Stimulated activated CD4-positive, alpha-beta T cell treated with anti-CD3 and anti-CD28 coated beads, Interleukin-15, amount 100 ng/mL, for 1 hour (primary cell): ENCODE measurements around the gene EFCAB14.
"Not testable (repeated sequence)": the region's sequence is repeated elsewhere in the genome, so short reads cannot be mapped to it uniquely, and the experiment has no call there.

Source experiments
- DNase-seq, 2 donors: peaks; one replicate each; pipeline ENCODE4 v3.0.0-alpha.2; 2020; ENCODE audit warnings: low read depth in 1 of 2, low spot score in 1 of 2

The EFCAB14 gene

GRCh38 chr1:46686255-46686654 lies 32.7 kb downstream of the EFCAB14 start:
- DNase-seq: no peak

GRCh38 chr1:46684670-46685069 lies 34.2 kb downstream of the EFCAB14 start:
- no peak for DNase-seq

GRCh38 chr1:46682064-46682463 lies 36.9 kb downstream of the EFCAB14 start:
- DNase-seq: no peak

- DNase-seq: no peak
Observed at GRCh38 chr1:46681333-46682034, 37.4 kb downstream of the EFCAB14 start.

GRCh38 chr1:46679789-46680573 lies 38.9 kb downstream of the EFCAB14 start:
- DNase-seq: no peak

GRCh38 chr1:46677339-46677738 lies 41.6 kb downstream of the EFCAB14 start:
- DNase-seq: no peak

GRCh38 chr1:46676531-46676930 lies 42.4 kb downstream of the EFCAB14 start:
- DNase-seq: no peak

- no peak for DNase-seq
Observed at GRCh38 chr1:46675549-46676314, 43.2 kb downstream of the EFCAB14 start.

GRCh38 chr1:46673749-46674182 lies 45.1 kb downstream of the EFCAB14 start:
- DNase-seq: no peak

- DNase-seq: no peak
Observed at GRCh38 chr1:46672696-46673095, 46.2 kb downstream of the EFCAB14 start.

GRCh38 chr1:46671554-46671953 lies 47.4 kb downstream of the EFCAB14 start, which contains the start of gene TEX38:
Gene TEX38 (plus strand): TSS chr1:46671854. CDS start chr1:46671935, 81 bp downstream.
- no peak for DNase-seq

- DNase-seq: no peak
Observed at GRCh38 chr1:46670134-46670533, 48.8 kb downstream of the EFCAB14 start.

- DNase-seq: peak; percentile 26 to 60
Observed at GRCh38 chr1:46667782-46668760, 50.8 kb downstream of the EFCAB14 start, which contains the start of gene ATPAF1. Gene ATPAF1 (minus strand): TSS chr1:46668364. CDS start chr1:46668322, 42 bp downstream.

GRCh38 chr1:46665983-46666382 lies 52.9 kb downstream of the EFCAB14 start:
- no peak for DNase-seq

- DNase-seq: not testable (repeated sequence)
Observed at GRCh38 chr1:46662919-46663318, 56.0 kb downstream of the EFCAB14 start.

- DNase-seq: not testable (repeated sequence)
Observed at GRCh38 chr1:46660116-46660515, 58.8 kb downstream of the EFCAB14 start.

GRCh38 chr1:46659307-46659870 lies 59.5 kb downstream of the EFCAB14 start:
- no peak for DNase-seq

GRCh38 chr1:46657775-46658174 lies 61.1 kb downstream of the EFCAB14 start:
- DNase-seq: no peak

- no peak for DNase-seq
Observed at GRCh38 chr1:46656643-46657042, 62.3 kb downstream of the EFCAB14 start.

- DNase-seq: no peak
Observed at GRCh38 chr1:46655848-46656247, 63.1 kb downstream of the EFCAB14 start.
